ENCODE results near the gene DUS2.
"Not testable (repeated sequence)": the region's sequence is repeated elsewhere in the genome, so short reads cannot be mapped to it uniquely, and the experiment has no call there.

The DUS2 gene

GRCh38 chr16:68078701-68079375 is 55.8 kb downstream of the DUS2 start:
- DNase-seq = no peak

DNA sequence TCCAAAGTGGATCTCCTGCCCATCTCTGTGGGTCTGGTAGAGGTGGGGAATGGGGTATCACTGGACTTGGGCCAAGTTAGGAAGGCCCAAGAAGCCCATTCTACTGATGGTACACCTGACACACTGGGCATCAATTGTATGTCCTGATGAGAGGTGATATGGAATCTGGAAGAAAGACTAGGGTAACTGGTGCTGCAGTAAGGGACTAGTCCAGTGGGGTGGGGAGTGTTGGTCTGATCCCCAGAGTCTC is 56.2 kb downstream of the DUS2 start:
- DNase-seq = no peak

- peak; percentile 75 for DNase-seq
Measured at GRCh38 chr16:68079626-68080344, 56.7 kb downstream of the DUS2 start.

- peak; percentile 49 for DNase-seq
Measured at GRCh38 chr16:68081861-68082628, 59.0 kb downstream of the DUS2 start.

DNA sequence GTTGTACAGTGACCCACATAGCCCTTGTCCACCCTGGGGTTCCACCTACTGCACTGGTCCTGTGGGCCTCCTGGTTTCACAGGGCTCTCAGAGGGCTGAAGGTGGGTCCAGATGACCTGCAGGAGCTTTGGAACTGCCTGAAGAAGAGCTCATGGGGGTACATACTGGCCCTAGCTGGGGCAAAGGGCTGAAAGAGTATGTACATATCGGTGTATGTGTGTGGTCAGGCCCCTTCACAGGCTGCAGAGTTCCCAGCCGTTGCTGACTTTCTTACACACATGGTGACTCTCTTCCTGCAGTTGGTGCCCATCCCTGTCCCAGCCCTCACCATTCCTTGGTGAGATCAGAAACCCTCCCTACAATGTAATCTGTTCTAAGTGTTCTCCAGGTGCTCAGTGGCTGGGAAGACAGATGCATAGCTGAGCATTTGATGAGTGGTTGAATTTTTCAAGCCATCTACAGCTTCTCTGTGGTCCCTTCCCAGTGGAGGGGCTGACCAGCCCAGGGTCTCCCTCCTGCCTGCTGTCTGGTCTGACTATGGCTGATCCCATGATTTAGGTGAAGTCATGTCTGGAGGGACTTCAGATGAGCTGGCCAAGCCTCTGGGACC is 59.6 kb downstream of the DUS2 start:
- DNase-seq = no peak

GRCh38 chr16:68083239-68083781 is 60.2 kb downstream of the DUS2 start:
- no peak for DNase-seq

- DNase-seq = no peak
Measured at GRCh38 chr16:68083861-68084503, 60.9 kb downstream of the DUS2 start.

DNA sequence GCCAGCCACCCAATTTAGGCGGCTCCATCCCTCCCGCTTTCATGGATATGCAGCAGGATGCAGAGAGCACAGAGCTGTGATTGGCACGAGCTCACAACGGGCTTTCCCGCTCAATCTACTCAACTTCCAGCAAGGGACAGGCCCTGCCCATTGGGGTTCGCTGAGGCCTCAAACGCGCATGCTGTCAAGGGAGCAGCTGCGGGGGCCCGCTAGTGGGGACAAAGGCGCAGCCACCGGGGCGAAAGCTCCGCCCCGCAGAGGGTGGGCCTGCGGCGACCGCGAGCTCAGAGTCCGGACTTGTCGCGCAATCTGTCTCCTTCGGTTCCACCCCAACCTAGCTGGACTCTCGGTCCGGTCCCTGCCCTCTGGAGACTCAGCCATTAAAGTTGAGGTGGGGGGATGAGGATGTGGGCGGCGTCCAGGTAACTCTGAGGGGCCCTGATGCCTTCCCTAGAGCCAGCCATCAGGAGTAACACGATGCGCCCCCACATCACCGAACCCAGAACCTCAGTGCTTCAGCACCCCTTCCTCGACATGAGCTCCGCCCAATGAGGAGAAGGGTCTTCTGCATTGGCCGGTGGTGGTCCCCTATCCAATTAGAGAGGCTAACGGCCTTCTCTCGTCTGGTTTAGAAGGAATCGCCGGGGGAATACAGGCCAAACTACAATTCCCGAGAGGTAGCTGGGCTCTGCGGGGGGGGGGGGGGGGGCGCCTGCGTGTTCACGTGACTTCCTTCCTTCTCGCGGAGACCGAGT is 61.6 kb downstream of the DUS2 start:
- peak; percentile 76 for DNase-seq

DNA sequence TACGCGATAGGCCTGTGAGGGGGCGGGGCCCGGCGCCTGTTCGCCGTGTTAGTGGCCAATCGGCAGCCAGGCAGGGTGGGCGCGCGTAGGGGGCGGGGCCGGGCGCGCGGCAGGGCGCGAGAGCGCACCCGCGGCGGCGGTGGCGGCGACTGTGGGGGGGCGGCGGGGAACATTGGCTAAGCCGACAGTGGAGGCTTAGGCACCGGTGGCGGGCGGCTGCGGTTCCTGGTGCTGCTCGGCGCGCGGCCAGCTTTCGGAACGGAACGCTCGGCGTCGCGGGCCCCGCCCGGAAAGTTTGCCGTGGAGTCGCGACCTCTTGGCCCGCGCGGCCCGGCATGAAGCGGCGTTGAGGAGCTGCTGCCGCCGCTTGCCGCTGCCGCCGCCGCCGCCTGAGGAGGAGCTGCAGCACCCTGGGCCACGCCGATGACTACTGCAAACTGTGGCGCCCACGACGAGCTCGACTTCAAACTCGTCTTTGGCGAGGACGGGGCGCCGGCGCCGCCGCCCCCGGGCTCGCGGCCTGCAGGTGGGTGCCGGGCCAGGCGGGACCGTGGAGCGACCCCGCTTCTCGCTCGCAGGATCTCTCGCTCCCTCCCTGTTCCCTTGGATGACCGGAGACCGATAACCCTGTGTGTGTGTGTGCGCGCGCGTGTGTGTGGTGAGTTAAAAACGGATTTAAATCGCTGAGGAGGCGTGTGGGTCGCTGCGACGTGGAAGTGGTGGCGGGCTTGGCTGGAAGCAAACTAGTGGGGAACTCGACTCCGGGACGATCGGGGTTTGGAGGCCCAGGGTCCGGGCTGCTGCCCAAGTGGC is 62.4 kb downstream of the DUS2 start, which contains the start of gene NFATC3:
TSS of gene NFATC3 (plus strand) at position 112 of the 813 bp plus-strand sequence. CDS start at position 424, 312 bp downstream.
- DNase-seq = peak; percentile 99

- DNase-seq = peak; percentile 53
Measured at GRCh38 chr16:68086336-68086841, 63.3 kb downstream of the DUS2 start.

DNA sequence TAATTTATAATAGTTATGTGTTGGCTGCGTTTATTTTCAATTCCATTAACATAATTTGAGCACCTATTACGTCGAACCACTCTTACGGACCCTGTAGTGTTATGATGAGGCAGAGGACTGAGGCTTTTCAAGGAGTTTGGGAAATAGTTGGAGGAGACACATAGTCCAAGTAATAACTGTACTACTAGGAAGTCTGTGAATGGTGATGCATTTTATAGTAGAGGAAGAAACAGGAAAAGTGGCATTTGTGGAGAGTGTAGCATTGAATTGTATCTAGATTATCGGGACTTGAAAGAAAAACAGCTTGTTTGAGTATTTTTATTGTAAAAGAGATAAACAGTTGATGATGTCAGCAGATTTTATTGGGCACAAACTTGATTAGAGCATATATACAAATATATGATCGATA is 63.8 kb downstream of the DUS2 start:
- peak; percentile 16 for DNase-seq

DNA sequence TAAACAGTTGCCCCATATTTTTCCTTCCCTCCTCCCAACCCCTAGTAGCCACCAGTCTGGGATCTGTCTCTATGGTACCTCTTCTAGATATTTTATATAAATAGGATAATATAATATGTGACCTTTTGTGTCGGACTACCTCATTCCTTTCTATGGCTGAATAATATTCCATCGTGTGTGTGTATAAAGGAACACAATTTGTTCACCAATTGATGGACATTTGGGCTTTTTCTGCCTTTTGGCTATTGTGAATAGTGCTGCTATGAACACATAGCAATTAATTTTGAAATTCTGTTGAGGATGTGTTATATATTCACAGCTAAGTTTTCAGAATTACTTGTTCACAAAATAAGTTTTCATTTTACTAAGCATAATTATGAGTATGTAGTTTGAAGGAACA is 64.6 kb downstream of the DUS2 start:
- DNase-seq = no peak

- DNase-seq = no peak
Measured at GRCh38 chr16:68088130-68088972, 65.3 kb downstream of the DUS2 start.

- no peak for DNase-seq
Measured at GRCh38 chr16:68089067-68089466, 66.0 kb downstream of the DUS2 start.

GRCh38 chr16:68090130-68090529 is 67.0 kb downstream of the DUS2 start:
- no peak for DNase-seq

DNA sequence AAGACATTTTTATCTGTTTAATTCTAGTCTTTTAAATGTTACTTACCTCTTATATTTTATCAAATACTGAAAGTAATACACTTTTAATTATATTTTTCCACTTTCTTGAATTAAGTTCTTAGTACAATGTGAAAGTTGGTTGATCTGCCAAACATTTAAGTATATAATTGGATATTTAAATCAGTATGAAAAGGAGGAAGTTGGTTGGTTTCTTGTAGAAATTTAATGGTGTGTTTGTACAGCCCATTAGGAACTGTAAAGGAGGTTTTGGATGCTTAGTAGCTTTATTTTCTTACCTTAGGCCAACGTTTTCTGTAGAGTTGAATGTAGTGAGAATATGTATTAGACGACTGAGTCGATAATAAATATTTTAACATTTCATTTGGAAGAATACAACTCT is 67.4 kb downstream of the DUS2 start:
- DNase-seq = no peak

DNA sequence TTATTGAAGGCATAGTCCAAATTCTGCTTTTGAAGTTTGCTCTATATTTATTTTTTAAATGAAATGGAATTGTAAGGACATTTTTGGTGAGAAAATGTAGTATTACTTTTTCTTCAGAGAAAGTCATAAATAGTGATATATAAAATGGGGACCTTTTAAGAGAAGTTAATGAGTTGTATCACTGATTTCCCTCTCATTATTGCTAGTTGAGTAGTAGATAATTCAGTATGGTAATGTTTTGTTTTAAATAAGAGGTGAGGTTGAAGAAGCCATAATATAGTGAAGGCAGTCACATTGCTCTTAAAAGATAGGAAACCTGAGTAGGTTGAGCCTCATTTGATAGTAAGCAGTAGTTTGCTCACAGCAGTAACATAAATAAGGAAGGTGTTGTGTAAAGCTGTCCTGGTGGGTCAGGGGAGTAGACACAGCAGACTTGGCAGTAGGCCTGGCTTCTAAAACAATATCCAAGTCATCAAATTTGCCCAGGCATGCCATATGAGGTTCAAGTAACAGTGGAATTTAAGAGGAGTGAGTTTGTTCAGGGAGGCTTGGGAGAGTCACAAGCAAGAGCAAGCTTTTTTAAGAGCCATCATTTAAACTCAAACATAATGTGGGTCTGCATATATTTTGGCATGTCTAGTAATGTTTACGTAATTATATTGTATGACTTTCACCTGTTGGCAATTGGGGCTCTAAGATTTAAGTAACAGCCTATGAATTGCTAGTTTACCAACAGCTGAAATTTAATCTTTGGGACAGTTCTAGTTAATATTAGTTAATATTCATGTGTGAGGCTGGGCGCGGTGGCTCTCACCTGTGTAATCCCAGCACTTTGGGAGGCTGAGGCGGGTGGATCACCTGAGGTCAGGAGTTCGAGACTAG is 68.5 kb downstream of the DUS2 start:
- DNase-seq = no peak

DNA sequence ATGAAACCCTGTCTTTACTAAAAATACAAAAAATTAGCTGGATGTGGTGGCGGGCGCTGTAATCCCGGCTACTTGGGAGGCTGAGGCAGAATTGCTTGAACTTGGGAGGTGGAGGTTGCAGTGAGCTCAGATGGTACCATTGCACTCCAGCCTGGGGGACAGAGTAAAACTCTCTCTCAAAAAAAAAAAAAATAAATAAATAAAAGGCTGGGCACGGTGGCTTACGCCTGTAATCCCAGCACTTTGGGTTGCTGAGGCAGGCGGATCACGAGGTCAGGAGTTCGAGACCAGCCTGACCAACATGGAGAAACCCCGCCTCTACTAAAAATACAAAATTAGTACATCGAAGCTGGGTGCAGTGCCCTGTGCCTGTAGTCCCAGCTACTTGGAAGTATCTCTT is 69.2 kb downstream of the DUS2 start:
- not testable (repeated sequence) for DNase-seq
